ENCODE data around the gene JPH4.

JPH4 gene

GRCh38 chr14:23563473-23564180, 15.0 kb downstream of the JPH4 start:
- TF ChIP-seq CTCF (conservative IDR thresholded peaks at IDR 0.05; ENCODE audit: control insufficient read depth, insufficient read depth, low read depth, low read length), result no peak
- no peak overlapping the region for H3K4me3 ChIP-seq (ENCODE audit: control insufficient read depth, low read depth, low read length)
- no peak for DNase-seq (ENCODE audit: low read depth)

GRCh38 chr14:23562822-23563472, 15.6 kb downstream of the JPH4 start:
- TF ChIP-seq CTCF (conservative IDR thresholded peaks at IDR 0.05; ENCODE audit: control insufficient read depth, insufficient read depth, low read depth, low read length), result peak; percentile 89
- H3K4me3 ChIP-seq (ENCODE audit: control insufficient read depth, low read depth, low read length), result no peak overlapping the region
- DNase-seq (ENCODE audit: low read depth), result peak; percentile 56

GRCh38 chr14:23561873-23562821, 16.4 kb downstream of the JPH4 start:
- no peak for TF ChIP-seq CTCF (conservative IDR thresholded peaks at IDR 0.05; ENCODE audit: control insufficient read depth, insufficient read depth, low read depth, low read length)
- DNase-seq (ENCODE audit: low read depth), result no peak
- no peak overlapping the region for H3K4me3 ChIP-seq (ENCODE audit: control insufficient read depth, low read depth, low read length)

- no peak overlapping the region for H3K4me3 ChIP-seq (ENCODE audit: control insufficient read depth, low read depth, low read length)
- no peak for DNase-seq (ENCODE audit: low read depth)
- no peak for TF ChIP-seq CTCF (conservative IDR thresholded peaks at IDR 0.05; ENCODE audit: control insufficient read depth, insufficient read depth, low read depth, low read length)
Observed at GRCh38 chr14:23561259-23561658, 17.3 kb downstream of the JPH4 start.

GRCh38 chr14:23559926-23560520, 18.6 kb downstream of the JPH4 start:
- no peak overlapping the region for H3K4me3 ChIP-seq (ENCODE audit: control insufficient read depth, low read depth, low read length)
- DNase-seq (ENCODE audit: low read depth), result no peak
- TF ChIP-seq CTCF (conservative IDR thresholded peaks at IDR 0.05; ENCODE audit: control insufficient read depth, insufficient read depth, low read depth, low read length), result no peak
